Measurements from ENCODE around the gene TEAD4. TPM values are rescaled to one million over a fixed set of nuclear protein-coding genes. Genes with fewer than 3 reads are reported as not detected.
A peak's percentile ranks its signal among the peaks of the same experiment; 100 is the strongest.

The TEAD4 gene
- total RNA-seq, 2 donors from 2014 or later = not detected

DNA sequence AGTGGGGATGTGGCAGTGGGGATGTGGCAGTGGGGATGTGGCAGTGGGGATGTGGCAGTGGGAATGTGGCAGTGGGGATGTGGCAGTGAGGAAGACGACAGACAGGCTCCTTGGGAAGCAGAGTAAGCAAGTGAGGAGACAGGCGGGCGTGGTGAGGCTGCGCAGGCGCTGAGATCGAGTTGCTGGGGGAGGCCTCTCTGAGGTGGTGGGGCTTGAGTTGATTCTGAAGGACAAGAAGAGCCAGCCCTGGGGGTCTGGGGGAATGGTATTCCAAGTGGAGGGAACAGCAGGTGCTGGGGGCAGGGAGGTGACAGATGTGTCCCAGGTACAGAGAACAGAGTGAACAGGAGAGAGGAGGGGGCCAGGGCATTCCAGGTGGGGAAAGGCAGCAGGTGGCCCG is 84.2 kb downstream of the TEAD4 start:
- Mint-ChIP-seq H3K27me3 (peaks cover 53% of the 10 kb centered on the region), H3K4me1 (peaks cover 5% of the 10 kb centered on the region), H3K4me3 (no peak overlapping the region), H3K27ac (no peak overlapping the region), H3K36me3 (ENCODE audit: low read depth) (no peaks in the 10 kb centered on the region)
- DNase-seq = no peak
- H3K9me3 ChIP-seq (ENCODE audit: control insufficient read depth, low read length, poor library complexity, severe bottlenecking) = no peaks in the 10 kb centered on the region
- no peak for ATAC-seq

DNA sequence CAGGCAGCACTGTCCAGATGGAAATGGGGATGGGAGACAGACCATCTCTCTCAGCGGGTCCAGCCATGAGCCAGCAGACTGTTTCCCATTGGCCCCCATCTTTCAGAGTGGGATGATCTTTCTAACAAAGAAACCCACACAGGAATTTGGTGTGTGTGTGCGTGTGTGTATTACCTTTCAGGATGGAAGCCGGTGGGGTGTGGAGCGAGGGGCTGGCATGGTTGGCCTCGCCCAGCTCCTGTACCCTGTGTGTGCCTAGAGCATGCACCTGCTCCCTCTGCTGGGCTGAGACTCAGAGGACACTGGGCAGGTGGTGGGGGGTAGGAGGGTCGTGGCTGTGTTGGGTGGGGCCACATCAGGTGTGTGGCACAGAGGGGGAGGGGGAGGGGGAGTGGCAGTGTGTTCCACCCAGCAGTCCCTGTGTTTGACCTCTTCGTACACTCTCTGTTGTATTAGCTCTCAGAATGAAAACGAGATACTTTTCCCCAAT is 85.0 kb downstream of the TEAD4 start:
- ATAC-seq (no peak), DNase-seq (no peak)
- H3K9me3 ChIP-seq (ENCODE audit: control insufficient read depth, low read length, poor library complexity, severe bottlenecking) = no peaks in the 10 kb centered on the region
- H3K4me1 Mint-ChIP-seq = peaks cover 5% of the 10 kb centered on the region
- peaks cover 49% of the 10 kb centered on the region for H3K27me3 Mint-ChIP-seq
- H3K36me3 Mint-ChIP-seq (ENCODE audit: low read depth) = no peaks in the 10 kb centered on the region
- no peak overlapping the region for H3K27ac Mint-ChIP-seq
- H3K4me3 Mint-ChIP-seq = no peak overlapping the region

GRCh38 chr12:3045494-3045893 is 86.3 kb downstream of the TEAD4 start:
- no peaks in the 10 kb centered on the region for H3K9me3 ChIP-seq (ENCODE audit: control insufficient read depth, low read length, poor library complexity, severe bottlenecking)
- Mint-ChIP-seq H3K36me3 (ENCODE audit: low read depth) (no peaks in the 10 kb centered on the region), H3K4me1 (peaks cover 5% of the 10 kb centered on the region), H3K27me3 (peaks cover 55% of the 10 kb centered on the region), H3K27ac (no peak overlapping the region), H3K4me3 (no peak overlapping the region)
- no peak for DNase-seq
- ATAC-seq = no peak

GRCh38 chr12:3045989-3046388 is 86.8 kb downstream of the TEAD4 start:
- Mint-ChIP-seq H3K4me1 (peaks cover 5% of the 10 kb centered on the region), H3K36me3 (ENCODE audit: low read depth) (no peaks in the 10 kb centered on the region), H3K27ac (no peak overlapping the region), H3K27me3 (peaks cover 55% of the 10 kb centered on the region), H3K4me3 (no peak overlapping the region)
- DNase-seq = no peak
- H3K9me3 ChIP-seq (ENCODE audit: control insufficient read depth, low read length, poor library complexity, severe bottlenecking) = no peaks in the 10 kb centered on the region
- no peak for ATAC-seq

GRCh38 chr12:3046441-3047200 is 87.4 kb downstream of the TEAD4 start:
- H3K4me3 Mint-ChIP-seq = no peak overlapping the region
- peaks cover 54% of the 10 kb centered on the region for H3K27me3 Mint-ChIP-seq
- H3K4me1 Mint-ChIP-seq = peaks cover 5% of the 10 kb centered on the region
- no peak overlapping the region for H3K27ac Mint-ChIP-seq
- no peaks in the 10 kb centered on the region for H3K36me3 Mint-ChIP-seq (ENCODE audit: low read depth)
- no peaks in the 10 kb centered on the region for H3K9me3 ChIP-seq (ENCODE audit: control insufficient read depth, low read length, poor library complexity, severe bottlenecking)
- DNase-seq (no peak), ATAC-seq (no peak)

- ATAC-seq (no peak), DNase-seq (no peak)
- H3K36me3 Mint-ChIP-seq (ENCODE audit: low read depth) = no peaks in the 10 kb centered on the region
- no peak overlapping the region for H3K27ac Mint-ChIP-seq
- peaks cover 41% of the 10 kb centered on the region for H3K27me3 Mint-ChIP-seq
- H3K4me3 Mint-ChIP-seq = no peak overlapping the region
- H3K9me3 ChIP-seq (ENCODE audit: control insufficient read depth, low read length, poor library complexity, severe bottlenecking) = no peaks in the 10 kb centered on the region
- peaks cover 4% of the 10 kb centered on the region for H3K4me1 Mint-ChIP-seq
Measured at GRCh38 chr12:3047961-3048360, 88.8 kb downstream of the TEAD4 start.

DNA sequence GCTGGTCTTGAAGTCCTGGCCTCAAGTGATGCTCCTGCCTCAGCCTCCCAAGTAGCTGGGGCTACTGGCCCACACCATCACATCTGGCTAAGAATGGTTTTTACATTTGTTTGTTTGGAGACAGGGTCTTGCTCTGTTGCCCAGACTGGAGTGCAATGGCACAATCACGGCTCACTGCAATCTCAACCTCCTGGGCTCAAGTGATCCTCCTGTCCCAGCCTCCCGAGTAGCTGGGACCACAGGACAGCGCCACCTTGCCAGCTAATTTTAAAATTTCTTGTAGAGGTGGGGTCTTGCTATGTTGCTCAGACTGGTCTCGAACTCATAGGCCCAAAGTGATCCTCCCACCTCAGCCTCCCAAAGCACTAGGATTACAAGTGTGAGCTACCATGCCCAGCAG is 89.3 kb downstream of the TEAD4 start:
- Mint-ChIP-seq H3K27ac (no peak overlapping the region), H3K36me3 (ENCODE audit: low read depth) (no peaks in the 10 kb centered on the region), H3K4me1 (peaks cover 3% of the 10 kb centered on the region), H3K27me3 (peaks cover 39% of the 10 kb centered on the region), H3K4me3 (no peak overlapping the region)
- no peaks in the 10 kb centered on the region for H3K9me3 ChIP-seq (ENCODE audit: control insufficient read depth, low read length, poor library complexity, severe bottlenecking)
- DNase-seq (no peak), ATAC-seq (no peak)

DNA sequence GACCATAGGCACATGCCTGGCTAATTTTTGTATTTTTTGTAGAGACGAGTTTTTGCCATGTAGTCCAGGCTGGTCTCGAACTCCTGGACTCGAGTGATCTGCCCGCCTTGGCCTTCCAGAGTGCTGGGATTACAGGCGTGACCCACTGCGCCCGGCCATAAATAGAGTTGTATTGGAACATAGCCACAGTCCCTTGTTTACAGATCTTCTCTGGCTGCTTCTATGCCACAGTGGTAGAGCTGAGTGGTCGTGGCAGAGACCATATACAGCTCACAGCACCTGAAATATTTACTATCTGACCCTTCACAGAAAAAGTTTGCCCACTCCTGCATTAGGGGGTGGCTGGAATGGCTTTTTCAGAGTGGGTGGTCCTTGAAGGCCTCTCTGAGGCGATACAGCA is 90.0 kb downstream of the TEAD4 start:
- DNase-seq = no peak
- no peak overlapping the region for H3K27ac Mint-ChIP-seq
- H3K9me3 ChIP-seq (ENCODE audit: control insufficient read depth, low read length, poor library complexity, severe bottlenecking) = no peaks in the 10 kb centered on the region
- no peaks in the 10 kb centered on the region for H3K36me3 Mint-ChIP-seq (ENCODE audit: low read depth)
- peaks cover 36% of the 10 kb centered on the region for H3K27me3 Mint-ChIP-seq
- no peak for ATAC-seq
- H3K4me3 Mint-ChIP-seq = no peak overlapping the region
- H3K4me1 Mint-ChIP-seq = peaks cover 3% of the 10 kb centered on the region

GRCh38 chr12:3049611-3050249 is 90.5 kb downstream of the TEAD4 start:
- H3K27ac Mint-ChIP-seq = no peak overlapping the region
- no peak for DNase-seq
- no peaks in the 10 kb centered on the region for H3K9me3 ChIP-seq (ENCODE audit: control insufficient read depth, low read length, poor library complexity, severe bottlenecking)
- ATAC-seq = no peak
- no peaks in the 10 kb centered on the region for H3K36me3 Mint-ChIP-seq (ENCODE audit: low read depth)
- peaks cover 3% of the 10 kb centered on the region for H3K4me1 Mint-ChIP-seq
- H3K4me3 Mint-ChIP-seq = no peak overlapping the region
- peaks cover 40% of the 10 kb centered on the region for H3K27me3 Mint-ChIP-seq

- Mint-ChIP-seq H3K4me3 (no peak overlapping the region), H3K27me3 (peaks cover 45% of the 10 kb centered on the region), H3K36me3 (ENCODE audit: low read depth) (no peaks in the 10 kb centered on the region), H3K27ac (peak overlapping the region; percentile 34), H3K4me1 (no peaks in the 10 kb centered on the region)
- DNase-seq (no peak), ATAC-seq (no peak)
- no peaks in the 10 kb centered on the region for H3K9me3 ChIP-seq (ENCODE audit: control insufficient read depth, low read length, poor library complexity, severe bottlenecking)
Measured at GRCh38 chr12:3054374-3054773, 95.2 kb downstream of the TEAD4 start.

GRCh38 chr12:3055026-3055703 is 96.0 kb downstream of the TEAD4 start:
- peak overlapping the region; percentile 34 for H3K27ac Mint-ChIP-seq
- H3K36me3 Mint-ChIP-seq (ENCODE audit: low read depth) = peaks cover 3% of the 10 kb centered on the region
- no peak for ATAC-seq
- no peaks in the 10 kb centered on the region for H3K4me1 Mint-ChIP-seq
- H3K27me3 Mint-ChIP-seq = peaks cover 45% of the 10 kb centered on the region
- H3K4me3 Mint-ChIP-seq = no peak overlapping the region
- no peaks in the 10 kb centered on the region for H3K9me3 ChIP-seq (ENCODE audit: control insufficient read depth, low read length, poor library complexity, severe bottlenecking)
- DNase-seq = no peak

DNA sequence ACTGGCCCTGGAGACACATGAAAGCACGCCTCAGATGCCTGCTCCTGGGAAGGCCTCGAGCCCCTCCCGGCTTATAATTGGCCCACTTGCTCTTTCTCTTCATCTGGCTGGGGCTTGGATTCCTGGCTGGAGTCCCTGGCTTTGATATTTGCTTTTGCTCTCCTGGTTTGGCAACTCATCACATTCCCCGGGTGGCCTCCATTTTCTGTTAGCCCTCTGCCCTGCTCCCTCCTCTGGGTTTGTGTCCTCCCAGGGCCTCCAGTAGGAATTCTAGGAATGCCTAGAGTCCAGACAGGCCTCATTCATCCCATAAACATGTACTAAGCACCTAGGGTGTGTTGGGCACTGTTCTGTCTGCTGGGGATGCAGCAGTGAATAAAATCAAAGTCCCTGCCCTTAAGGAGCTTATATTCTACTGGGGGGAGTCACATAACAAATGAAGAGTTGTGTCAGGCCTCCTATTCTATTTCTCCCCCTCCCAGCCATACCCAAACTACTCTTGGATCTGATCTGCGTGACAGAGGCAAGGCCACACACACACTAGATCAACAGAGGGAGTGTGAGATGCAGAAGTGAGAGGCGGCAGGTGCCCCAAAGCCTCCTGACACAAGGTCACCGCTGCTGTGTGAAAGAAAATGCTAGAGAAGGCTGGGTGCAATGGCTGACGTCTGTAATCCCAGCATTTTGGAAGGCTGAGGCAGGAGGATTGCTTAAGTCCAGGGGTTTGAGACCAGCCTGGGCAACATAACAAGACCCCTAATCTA is 96.7 kb downstream of the TEAD4 start:
- no peaks in the 10 kb centered on the region for H3K9me3 ChIP-seq (ENCODE audit: control insufficient read depth, low read length, poor library complexity, severe bottlenecking)
- H3K27me3 Mint-ChIP-seq = peaks cover 49% of the 10 kb centered on the region
- peaks cover 5% of the 10 kb centered on the region for H3K36me3 Mint-ChIP-seq (ENCODE audit: low read depth)

DNA sequence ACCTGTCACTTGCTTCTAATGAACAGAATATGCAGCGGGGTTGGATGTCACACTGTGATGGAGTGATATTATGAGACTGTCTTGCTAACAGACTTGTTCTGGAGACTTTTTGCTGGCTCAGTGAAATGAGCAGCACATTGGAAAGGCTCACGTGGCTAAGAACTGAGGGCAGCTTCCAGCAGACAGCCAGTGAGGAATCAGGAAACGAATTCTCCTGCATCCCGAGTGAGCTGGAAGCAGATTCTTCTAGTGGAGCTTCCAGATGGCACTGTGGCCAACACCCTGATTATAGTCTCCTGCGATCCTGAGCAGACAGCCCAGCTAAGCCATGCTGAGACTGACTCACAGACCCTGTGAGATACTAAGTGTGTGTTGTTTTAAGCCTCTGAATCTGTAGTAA is 101.9 kb downstream of the TEAD4 start:
- no peak overlapping the region for H3K4me3 Mint-ChIP-seq
- peaks cover 10% of the 10 kb centered on the region for H3K36me3 Mint-ChIP-seq (ENCODE audit: low read depth)
- peaks cover 4% of the 10 kb centered on the region for H3K9me3 ChIP-seq (ENCODE audit: control insufficient read depth, low read length, poor library complexity, severe bottlenecking)
- H3K4me1 Mint-ChIP-seq = peaks cover 3% of the 10 kb centered on the region
- H3K27me3 Mint-ChIP-seq = peaks cover 55% of the 10 kb centered on the region
- DNase-seq (no peak), ATAC-seq (no peak)
- no peak overlapping the region for H3K27ac Mint-ChIP-seq

More for the DNA sequence above, 96.7 kb downstream of the TEAD4 start:
- ATAC-seq (no peak), DNase-seq (no peak)
- no peaks in the 10 kb centered on the region for H3K4me1 Mint-ChIP-seq
- H3K4me3 Mint-ChIP-seq = no peak overlapping the region
- H3K27ac Mint-ChIP-seq = no peak overlapping the region

Measured in T-helper 17 cell (primary cell).